ENCODE measurements around the gene KAZN.

GRCh38 chr1:15000671-15001070, 402.2 kb downstream of the KAZN start:
- TF ChIP-seq, protein P1, sequence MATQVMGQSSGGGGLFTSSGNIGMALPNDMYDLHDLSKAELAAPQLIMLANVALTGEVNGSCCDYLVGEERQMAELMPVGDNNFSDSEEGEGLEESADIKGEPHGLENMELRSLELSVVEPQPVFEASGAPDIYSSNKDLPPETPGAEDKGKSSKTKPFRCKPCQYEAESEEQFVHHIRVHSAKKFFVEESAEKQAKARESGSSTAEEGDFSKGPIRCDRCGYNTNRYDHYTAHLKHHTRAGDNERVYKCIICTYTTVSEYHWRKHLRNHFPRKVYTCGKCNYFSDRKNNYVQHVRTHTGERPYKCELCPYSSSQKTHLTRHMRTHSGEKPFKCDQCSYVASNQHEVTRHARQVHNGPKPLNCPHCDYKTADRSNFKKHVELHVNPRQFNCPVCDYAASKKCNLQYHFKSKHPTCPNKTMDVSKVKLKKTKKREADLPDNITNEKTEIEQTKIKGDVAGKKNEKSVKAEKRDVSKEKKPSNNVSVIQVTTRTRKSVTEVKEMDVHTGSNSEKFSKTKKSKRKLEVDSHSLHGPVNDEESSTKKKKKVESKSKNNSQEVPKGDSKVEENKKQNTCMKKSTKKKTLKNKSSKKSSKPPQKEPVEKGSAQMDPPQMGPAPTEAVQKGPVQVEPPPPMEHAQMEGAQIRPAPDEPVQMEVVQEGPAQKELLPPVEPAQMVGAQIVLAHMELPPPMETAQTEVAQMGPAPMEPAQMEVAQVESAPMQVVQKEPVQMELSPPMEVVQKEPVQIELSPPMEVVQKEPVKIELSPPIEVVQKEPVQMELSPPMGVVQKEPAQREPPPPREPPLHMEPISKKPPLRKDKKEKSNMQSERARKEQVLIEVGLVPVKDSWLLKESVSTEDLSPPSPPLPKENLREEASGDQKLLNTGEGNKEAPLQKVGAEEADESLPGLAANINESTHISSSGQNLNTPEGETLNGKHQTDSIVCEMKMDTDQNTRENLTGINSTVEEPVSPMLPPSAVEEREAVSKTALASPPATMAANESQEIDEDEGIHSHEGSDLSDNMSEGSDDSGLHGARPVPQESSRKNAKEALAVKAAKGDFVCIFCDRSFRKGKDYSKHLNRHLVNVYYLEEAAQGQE (IDR thresholded peaks at IDR 0.05): no peak
- TF ChIP-seq HEYL (CRISPR knock-in tag; IDR thresholded peaks at IDR 0.05): no peak
- TF ChIP-seq CTCF (IDR thresholded peaks at IDR 0.05): no peak
- TF ChIP-seq KDM1A (IDR thresholded peaks at IDR 0.05; ENCODE audit: low read depth): no peak
- no peak for TF ChIP-seq POLR2A (IDR thresholded peaks at IDR 0.05; ENCODE audit: low read length)
- TF ChIP-seq, protein P2, sequence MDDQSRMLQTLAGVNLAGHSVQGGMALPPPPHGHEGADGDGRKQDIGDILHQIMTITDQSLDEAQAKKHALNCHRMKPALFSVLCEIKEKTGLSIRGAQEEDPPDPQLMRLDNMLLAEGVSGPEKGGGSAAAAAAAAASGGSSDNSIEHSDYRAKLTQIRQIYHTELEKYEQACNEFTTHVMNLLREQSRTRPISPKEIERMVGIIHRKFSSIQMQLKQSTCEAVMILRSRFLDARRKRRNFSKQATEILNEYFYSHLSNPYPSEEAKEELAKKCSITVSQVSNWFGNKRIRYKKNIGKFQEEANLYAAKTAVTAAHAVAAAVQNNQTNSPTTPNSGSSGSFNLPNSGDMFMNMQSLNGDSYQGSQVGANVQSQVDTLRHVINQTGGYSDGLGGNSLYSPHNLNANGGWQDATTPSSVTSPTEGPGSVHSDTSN (IDR thresholded peaks at IDR 0.05): no peak
- TF ChIP-seq CEBPB (IDR thresholded peaks at IDR 0.05): no peak
- no peak for TF ChIP-seq NFE2L2 (conservative IDR thresholded peaks at IDR 0.05; ENCODE audit: low read length)
- TF ChIP-seq EP300 (IDR thresholded peaks at IDR 0.05): no peak
- no peak for TF ChIP-seq NR3C1 (IDR thresholded peaks at IDR 0.05)
- no peak for TF ChIP-seq MAX (IDR thresholded peaks at IDR 0.05)
- no peak for TF ChIP-seq TFCP2L1 (CRISPR knock-in tag; IDR thresholded peaks at IDR 0.05)
- TF ChIP-seq BHLHE40 (IDR thresholded peaks at IDR 0.05; ENCODE audit: low read depth, low read length): no peak
- no peak for TF ChIP-seq MAZ (IDR thresholded peaks at IDR 0.05; ENCODE audit: borderline replicate concordance, low read depth, low read length)

Data from A549 (cell line).